Sigmoid colon (tissue), 7 donors: ENCODE results near the gene SLC2A11. TPM values are rescaled to one million over a fixed set of nuclear protein-coding genes. Genes with fewer than 3 reads are reported as not detected.

Experiments used
- DNase-seq: peaks from one replicate; pipeline ENCODE4 v3.0.0-alpha.2; 2019
- H3K27ac ChIP-seq, 4 donors: fragments of 200-600 bp; sonication (generic); one replicate each; pipeline ENCODE4 v1.5.1; 2016 to 2019; ENCODE audit warnings: mild to moderate bottlenecking in 1 of 4
- H3K27me3 ChIP-seq, 3 donors: fragments of 200-600 bp; sonication (generic); one replicate each; pipeline ENCODE4 v1.5.1; 2019; ENCODE audit warnings: mild to moderate bottlenecking in 1 of 3
- H3K36me3 ChIP-seq, 4 donors: fragments of 200-600 bp; sonication (generic); one replicate each; pipeline ENCODE4 v1.5.1; 2016 to 2019
- H3K4me1 ChIP-seq, 4 donors: fragments of 200-600 bp; sonication (generic); one replicate each; pipeline ENCODE4 v1.5.1; 2017 to 2019
- H3K4me3 ChIP-seq, 4 donors: fragments of 200-600 bp; sonication (generic); one replicate each; pipeline ENCODE4 v1.5.1; 2017 to 2019; ENCODE audit warnings: mild to moderate bottlenecking in 2 of 4, moderate library complexity in 1 of 4
- H3K9me3 ChIP-seq, 4 donors: fragments of 200-600 bp in 3 of 4; sonication (generic) in 3 of 4; one replicate each; pipeline versions ENCODE4 v1.5.1 to v1.6.1; 2013 to 2019
- EP300 ChIP-seq, 4 donors: sonication (generic); formaldehyde crosslinking; IDR thresholded peaks; one replicate each; pipeline ENCODE4 v1.6.1; 2017; ENCODE audit warnings: antibody characterized with exemption in 4 of 4
- POLR2A ChIP-seq, 2 donors: fragments of 450-650 bp; IDR thresholded peaks; one replicate each; pipeline ENCODE4 v1.6.1; 2016; ENCODE audit warnings: antibody characterized with exemption in 2 of 2, mild to moderate bottlenecking in 2 of 2, moderate library complexity in 2 of 2
- POLR2AphosphoS5 ChIP-seq, 4 donors: sonication (generic); formaldehyde crosslinking; IDR thresholded peaks; one replicate each; pipeline ENCODE4 v1.6.1; 2017; ENCODE audit warnings: antibody characterized with exemption in 4 of 4
- WGBS, 2 donors: extraction: QIAGEN DNeasy Blood & Tissue Kit; methylation state at CpG; one replicate each; pipeline ENCODE4 v1.1.7; 2013; 5-methylcytosine and 5-hydroxymethylcytosine counted together
- intact Hi-C: fragments of 100-400 bp; cut with DNase I; formaldehyde crosslinking; loops from one replicate; pipeline ENCODE4 v1.15.1; 2023
- polyA plus RNA-seq, 3 donors: library from polyadenylated mRNA; stranded (reverse); fragments of 200-250 nt; gene quantifications; one replicate each; pipeline ENCODE4 v1.2.3, GENCODE V29; 2013
- total RNA-seq, 4 donors: library from RNA; depleted of rRNA; stranded (reverse); fragments of >200 nt; gene quantifications; one replicate each; pipeline ENCODE4 v1.1.0, GENCODE V29; 2016
- TF ChIP-seq, protein P1 (sequence below), 4 experiments: fragments of 450-650 bp in 3 of 4; fragments of 200-600 bp in 1 of 4; IDR thresholded peaks; one replicate each; pipeline ENCODE4 v1.5.1; 2016 to 2019; ENCODE audit warnings: antibody characterized with exemption in 4 of 4, mild to moderate bottlenecking in 3 of 4, moderate library complexity in 2 of 4
- donor health status: healthy with polysubstance abuse.
- donor health status: Bipolar disorder and iron deficiency.
- donor health status: healthy.

SLC2A11 gene
- total and polyA plus RNA-seq, 7 donors = 4.8 to 23.5 (median 13.8) TPM

GRCh38 chr22:23817146-23817545 lies 40.5 kb upstream of the SLC2A11 start:
- Histone ChIP-seq H3K4me3 (no peak overlapping the region), H3K36me3 (peaks cover 11 to 83% (median 49%) of the 10 kb centered on the region in 4 donors), H3K27me3 (no peaks in the 10 kb centered on the region), H3K4me1 (no peaks in the 10 kb centered on the region), H3K9me3 (no peaks in the 10 kb centered on the region), H3K27ac (no peak overlapping the region)
- no peak for DNase-seq
- no peak for TF ChIP-seq POLR2A (IDR thresholded peaks at IDR 0.05)
- no peak for TF ChIP-seq POLR2AphosphoS5 (IDR thresholded peaks at IDR 0.05)
- TF ChIP-seq EP300 (IDR thresholded peaks at IDR 0.05) = no peak
- TF ChIP-seq, protein P1, sequence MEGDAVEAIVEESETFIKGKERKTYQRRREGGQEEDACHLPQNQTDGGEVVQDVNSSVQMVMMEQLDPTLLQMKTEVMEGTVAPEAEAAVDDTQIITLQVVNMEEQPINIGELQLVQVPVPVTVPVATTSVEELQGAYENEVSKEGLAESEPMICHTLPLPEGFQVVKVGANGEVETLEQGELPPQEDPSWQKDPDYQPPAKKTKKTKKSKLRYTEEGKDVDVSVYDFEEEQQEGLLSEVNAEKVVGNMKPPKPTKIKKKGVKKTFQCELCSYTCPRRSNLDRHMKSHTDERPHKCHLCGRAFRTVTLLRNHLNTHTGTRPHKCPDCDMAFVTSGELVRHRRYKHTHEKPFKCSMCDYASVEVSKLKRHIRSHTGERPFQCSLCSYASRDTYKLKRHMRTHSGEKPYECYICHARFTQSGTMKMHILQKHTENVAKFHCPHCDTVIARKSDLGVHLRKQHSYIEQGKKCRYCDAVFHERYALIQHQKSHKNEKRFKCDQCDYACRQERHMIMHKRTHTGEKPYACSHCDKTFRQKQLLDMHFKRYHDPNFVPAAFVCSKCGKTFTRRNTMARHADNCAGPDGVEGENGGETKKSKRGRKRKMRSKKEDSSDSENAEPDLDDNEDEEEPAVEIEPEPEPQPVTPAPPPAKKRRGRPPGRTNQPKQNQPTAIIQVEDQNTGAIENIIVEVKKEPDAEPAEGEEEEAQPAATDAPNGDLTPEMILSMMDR (IDR thresholded peaks at IDR 0.05) = no peak
- intact Hi-C loops = no loop called here
- WGBS, 2 donors = 90 to 98% methylated on average over 6 of the region's 6 CpGs

DNA sequence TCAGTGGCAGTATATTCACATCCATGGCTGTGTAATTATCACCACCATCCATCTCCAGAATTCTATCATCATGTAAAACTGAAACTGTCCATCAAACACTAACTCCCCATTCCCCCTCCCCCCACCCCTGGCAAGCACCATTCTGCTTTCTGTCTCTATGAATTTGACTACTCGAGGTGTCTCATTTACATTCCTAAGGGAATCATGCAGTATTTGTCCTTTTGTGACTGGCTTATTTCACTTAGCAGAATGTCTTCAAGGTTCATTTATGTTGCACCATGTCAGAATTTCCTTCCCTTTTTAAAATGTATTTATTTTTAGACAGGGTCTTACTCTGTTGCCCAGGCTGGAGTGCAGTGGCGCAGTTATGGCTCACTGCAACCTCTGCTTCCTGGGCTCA lies 39.1 kb upstream of the SLC2A11 start:
- no peak overlapping the region for H3K27ac ChIP-seq
- H3K36me3 ChIP-seq = peaks cover 17 to 89% (median 53%) of the 10 kb centered on the region in 4 donors
- TF ChIP-seq POLR2A (IDR thresholded peaks at IDR 0.05) (no peak), EP300 (IDR thresholded peaks at IDR 0.05) (no peak), POLR2AphosphoS5 (IDR thresholded peaks at IDR 0.05) (no peak)
- TF ChIP-seq, protein P1 (IDR thresholded peaks at IDR 0.05) = no peak
- H3K4me1 ChIP-seq = no peaks in the 10 kb centered on the region
- intact Hi-C loops = no loop called here
- 75 to 93% methylated on average over 2 of the region's 2 CpGs for WGBS, 2 donors
- DNase-seq = no peak
- no peaks in the 10 kb centered on the region for H3K9me3 ChIP-seq
- no peaks in the 10 kb centered on the region for H3K27me3 ChIP-seq
- H3K4me3 ChIP-seq = no peak overlapping the region

GRCh38 chr22:23820748-23821211 lies 36.9 kb upstream of the SLC2A11 start:
- no peak for DNase-seq
- intact Hi-C loops = no loop called here
- Histone ChIP-seq H3K27ac (no peak overlapping the region), H3K9me3 (no peaks in the 10 kb centered on the region), H3K4me1 (no peaks in the 10 kb centered on the region), H3K36me3 (peaks cover 39 to 100% (median 67%) of the 10 kb centered on the region in 4 donors), H3K27me3 (no peaks in the 10 kb centered on the region), H3K4me3 (no peak overlapping the region)
- no peak for TF ChIP-seq EP300 (IDR thresholded peaks at IDR 0.05)
- TF ChIP-seq, protein P1 (IDR thresholded peaks at IDR 0.05) = no peak
- TF ChIP-seq POLR2A (IDR thresholded peaks at IDR 0.05) = no peak
- no peak for TF ChIP-seq POLR2AphosphoS5 (IDR thresholded peaks at IDR 0.05)
- 22 to 27% methylated on average over 4 of the region's 4 CpGs for WGBS, 2 donors

DNA sequence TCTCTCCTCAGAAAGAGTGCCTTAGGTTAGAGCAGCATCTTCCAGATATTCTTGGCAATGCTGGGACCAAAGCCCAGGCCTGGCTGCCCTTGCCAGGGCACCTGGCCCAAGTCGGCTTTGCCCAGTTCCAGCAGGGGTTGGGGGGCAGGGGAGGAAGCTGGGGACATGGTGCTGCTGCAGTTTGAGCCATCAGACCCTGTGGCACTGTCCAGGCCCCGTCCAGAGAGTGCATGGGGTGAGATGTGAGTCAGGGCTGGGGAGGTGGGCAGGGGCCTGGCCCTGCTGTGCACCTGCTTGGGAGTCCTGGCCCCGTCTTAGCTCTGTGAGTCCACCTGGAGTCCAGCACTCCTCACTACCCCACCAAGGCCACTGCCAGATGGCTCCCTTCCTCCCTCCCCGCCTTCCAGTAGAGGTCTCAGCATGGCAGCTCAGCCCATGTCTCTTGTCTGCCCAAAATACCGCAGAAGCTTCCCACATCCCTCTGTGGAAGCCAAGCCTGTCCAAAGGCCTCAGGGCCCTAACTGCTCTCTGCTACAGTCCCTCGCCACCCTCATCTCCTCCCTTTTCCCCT lies 35.5 kb upstream of the SLC2A11 start:
- Histone ChIP-seq H3K4me1 (no peaks in the 10 kb centered on the region), H3K4me3 (no peak overlapping the region), H3K36me3 (peaks cover 42 to 100% (median 69%) of the 10 kb centered on the region in 4 donors), H3K9me3 (no peaks in the 10 kb centered on the region), H3K27me3 (no peaks in the 10 kb centered on the region), H3K27ac (no peak overlapping the region)
- WGBS, 2 donors = 76 to 93% methylated on average over 6 of the region's 6 CpGs
- DNase-seq = no peak
- TF ChIP-seq EP300 (IDR thresholded peaks at IDR 0.05) (no peak), POLR2A (IDR thresholded peaks at IDR 0.05) (no peak), POLR2AphosphoS5 (IDR thresholded peaks at IDR 0.05) (no peak)
- TF ChIP-seq, protein P1 (IDR thresholded peaks at IDR 0.05) = no peak
- intact Hi-C loops = no loop called here
